Lower lobe of right lung (tissue), 2 donors: ENCODE data around the gene HACD4. TPM values are rescaled to one million over a fixed set of nuclear protein-coding genes. Genes with fewer than 3 reads are reported as not detected.

Experiments used
- ATAC-seq, 2 donors: fragments of 200-7000 bp; cut with Tn5 transposase; one replicate each; pipeline ENCODE4 v1.9.1; 2020 to 2022; ENCODE audit warnings: mild to moderate bottlenecking in 2 of 2, moderate library complexity in 2 of 2
- DNase-seq: peaks from one replicate; pipeline ENCODE4 v3.0.0-alpha.2; 2020
- H3K27ac ChIP-seq: fragments of 200-600 bp; one replicate; pipeline ENCODE4 v1.8.0; 2022
- H3K27me3 ChIP-seq: fragments of 200-600 bp; one replicate; pipeline ENCODE4 v1.8.0; 2022; ENCODE audit warnings: low read depth
- H3K36me3 ChIP-seq: fragments of 200-600 bp; one replicate; pipeline ENCODE4 v1.8.0; 2022; ENCODE audit warnings: mild to moderate bottlenecking
- H3K4me1 ChIP-seq: fragments of 200-600 bp; one replicate; pipeline ENCODE4 v1.8.0; 2022
- H3K4me3 ChIP-seq: fragments of 200-600 bp; one replicate; pipeline ENCODE4 v1.8.0; 2022; ENCODE audit warnings: mild to moderate bottlenecking
- H3K9me3 ChIP-seq: fragments of 200-600 bp; one replicate; pipeline ENCODE4 v1.8.0; 2022
- intact Hi-C: fragments of 100-400 bp; cut with DNase I; formaldehyde crosslinking; loops from one replicate; pipeline ENCODE4 v1.11.0; 2022
- total RNA-seq: library from RNA; stranded (reverse); fragmentation: NEBNext Ultra II Directional; extraction: Animal tissue kit (Norgen Biotek cat#: 25700); gene quantifications from one replicate; pipeline ENCODE4 v1.2.1, GENCODE V29; 2021
- TF ChIP-seq, protein P1 (sequence below): fragments of 200-600 bp; IDR thresholded peaks from one replicate; pipeline ENCODE4 v1.8.0; 2022; ENCODE audit warnings: antibody characterized with exemption, mild to moderate bottlenecking
- donor health status: DM: no; HTN: yes; CAD: no; lungs with severe emphysema.

The HACD4 gene
- total RNA-seq, 1 donor from 2014 or later = 13.5 TPM

DNA sequence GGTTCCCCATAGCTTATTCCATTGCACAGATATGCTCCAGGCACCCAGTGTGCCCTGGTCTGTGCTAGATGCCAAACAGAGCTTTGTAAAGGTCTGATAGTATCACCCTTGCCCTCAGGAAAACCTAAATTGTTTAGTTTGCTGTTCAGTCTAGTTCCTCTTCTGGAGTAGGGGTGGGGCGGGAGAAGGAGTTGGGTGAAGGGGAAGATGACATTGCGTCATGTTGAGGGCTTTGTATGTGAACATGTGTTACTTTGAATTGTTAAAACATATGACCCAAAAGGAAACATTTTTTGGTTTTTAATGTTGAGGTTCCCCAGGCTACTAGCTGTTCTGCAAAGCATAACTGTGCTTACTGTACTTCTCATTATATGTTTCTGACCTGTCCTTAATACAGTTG, 40.6 kb downstream of the HACD4 start:
- ATAC-seq = peak; percentile 79 to 87
- H3K27ac ChIP-seq = peak overlapping the region; percentile 54

DNA sequence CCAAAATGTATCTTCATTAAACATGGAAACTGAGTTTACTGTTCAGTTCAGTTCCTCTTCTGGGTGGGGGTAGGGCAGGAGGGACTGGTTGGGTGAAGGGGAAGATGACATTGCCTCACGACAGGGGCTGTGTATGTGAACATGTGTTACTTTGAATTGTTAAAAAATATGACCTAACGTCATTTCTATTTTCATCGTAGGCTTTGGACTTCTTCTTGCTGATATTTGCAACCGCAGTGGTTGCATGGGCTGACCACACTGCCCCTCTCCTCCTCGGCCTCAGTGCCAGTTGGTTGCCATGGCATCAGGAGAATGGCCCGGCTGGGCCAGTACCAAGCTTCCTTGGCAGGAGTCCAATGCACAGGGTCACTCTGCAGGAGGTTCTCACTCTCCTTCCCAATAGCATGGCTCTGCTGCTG, 41.5 kb downstream of the HACD4 start:
- TF ChIP-seq, protein P1, sequence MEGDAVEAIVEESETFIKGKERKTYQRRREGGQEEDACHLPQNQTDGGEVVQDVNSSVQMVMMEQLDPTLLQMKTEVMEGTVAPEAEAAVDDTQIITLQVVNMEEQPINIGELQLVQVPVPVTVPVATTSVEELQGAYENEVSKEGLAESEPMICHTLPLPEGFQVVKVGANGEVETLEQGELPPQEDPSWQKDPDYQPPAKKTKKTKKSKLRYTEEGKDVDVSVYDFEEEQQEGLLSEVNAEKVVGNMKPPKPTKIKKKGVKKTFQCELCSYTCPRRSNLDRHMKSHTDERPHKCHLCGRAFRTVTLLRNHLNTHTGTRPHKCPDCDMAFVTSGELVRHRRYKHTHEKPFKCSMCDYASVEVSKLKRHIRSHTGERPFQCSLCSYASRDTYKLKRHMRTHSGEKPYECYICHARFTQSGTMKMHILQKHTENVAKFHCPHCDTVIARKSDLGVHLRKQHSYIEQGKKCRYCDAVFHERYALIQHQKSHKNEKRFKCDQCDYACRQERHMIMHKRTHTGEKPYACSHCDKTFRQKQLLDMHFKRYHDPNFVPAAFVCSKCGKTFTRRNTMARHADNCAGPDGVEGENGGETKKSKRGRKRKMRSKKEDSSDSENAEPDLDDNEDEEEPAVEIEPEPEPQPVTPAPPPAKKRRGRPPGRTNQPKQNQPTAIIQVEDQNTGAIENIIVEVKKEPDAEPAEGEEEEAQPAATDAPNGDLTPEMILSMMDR = no peak
- ATAC-seq (peak; percentile 64 to 87), DNase-seq (peak; percentile 79)
- Histone ChIP-seq H3K36me3 (peaks cover 3% of the 10 kb centered on the region), H3K27me3 (no peaks in the 10 kb centered on the region), H3K4me1 (peaks cover 11% of the 10 kb centered on the region), H3K27ac (peak overlapping the region; percentile 54), H3K9me3 (no peaks in the 10 kb centered on the region), H3K4me3 (no peak overlapping the region)
- intact Hi-C loops = no loop called here

More for the DNA sequence above, 40.6 kb downstream of the HACD4 start:
- Histone ChIP-seq H3K9me3 (no peaks in the 10 kb centered on the region), H3K27me3 (no peaks in the 10 kb centered on the region), H3K4me1 (peaks cover 11% of the 10 kb centered on the region), H3K36me3 (peaks cover 3% of the 10 kb centered on the region), H3K4me3 (no peak overlapping the region)
- intact Hi-C loops = no loop called here
- DNase-seq = peak; percentile 49
- TF ChIP-seq, protein P1 = no peak

DNA sequence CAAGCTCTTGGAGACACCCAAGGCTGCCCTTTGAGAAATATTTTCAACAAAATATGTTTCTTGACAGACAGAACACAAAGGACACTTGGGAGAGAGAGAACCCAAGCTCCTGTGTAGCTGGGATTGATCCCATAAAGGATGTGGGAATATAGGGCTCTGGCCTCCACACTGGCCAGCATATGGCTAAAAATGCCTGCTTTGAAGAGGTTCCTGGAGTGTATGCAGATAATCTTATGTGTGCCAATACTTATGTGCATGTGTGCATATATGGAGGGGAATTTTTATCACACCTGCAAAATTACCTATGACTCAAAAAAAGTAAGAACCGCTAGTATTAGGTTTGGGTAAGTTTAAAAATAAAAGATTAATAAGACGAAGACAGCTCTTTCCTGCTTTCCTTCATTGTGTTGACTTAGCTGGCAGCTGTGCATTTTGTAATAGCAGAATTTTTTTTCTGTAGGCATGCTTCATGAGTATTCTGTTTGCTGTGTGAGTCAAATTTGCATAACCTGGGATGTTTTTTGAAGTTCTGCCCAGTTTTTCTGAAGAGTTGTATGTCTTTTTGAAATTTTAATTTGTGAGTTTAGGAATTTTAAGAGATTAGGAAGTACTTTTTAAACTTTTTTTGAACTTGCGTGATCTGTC, 42.6 kb downstream of the HACD4 start:
- intact Hi-C loops = no loop called here
- TF ChIP-seq, protein P1 = no peak

DNA sequence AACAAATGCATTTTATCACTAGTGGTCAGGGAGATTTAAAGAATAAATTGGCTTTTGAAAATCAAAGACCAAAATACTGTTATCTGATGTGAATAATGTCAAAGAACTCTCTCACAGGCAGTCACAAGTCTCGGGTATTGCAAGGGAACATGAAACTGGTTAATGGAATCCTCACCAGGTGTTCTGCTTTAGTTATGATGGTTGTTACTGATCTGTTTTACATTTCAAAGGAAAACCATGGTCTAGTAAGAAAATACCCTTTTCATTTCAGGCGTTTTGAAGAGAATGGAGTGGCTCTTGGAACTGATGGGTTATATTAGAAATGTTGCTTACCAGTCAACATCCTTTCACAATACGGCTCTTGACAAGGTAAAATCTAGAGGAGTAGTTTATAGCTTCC, 43.4 kb downstream of the HACD4 start:
- ATAC-seq (no peak), DNase-seq (no peak)
- Histone ChIP-seq H3K27ac (no peak overlapping the region), H3K9me3 (no peaks in the 10 kb centered on the region), H3K36me3 (peaks cover 3% of the 10 kb centered on the region), H3K27me3 (no peaks in the 10 kb centered on the region), H3K4me3 (no peak overlapping the region), H3K4me1 (peaks cover 11% of the 10 kb centered on the region)
- intact Hi-C loops = no loop called here
- TF ChIP-seq, protein P1 = no peak

More for the DNA sequence above, 42.6 kb downstream of the HACD4 start:
- ATAC-seq (no peak), DNase-seq (no peak)
- peaks cover 11% of the 10 kb centered on the region for H3K4me1 ChIP-seq
- no peak overlapping the region for H3K27ac ChIP-seq
- no peak overlapping the region for H3K4me3 ChIP-seq
- no peaks in the 10 kb centered on the region for H3K9me3 ChIP-seq
- H3K27me3 ChIP-seq = no peaks in the 10 kb centered on the region
- H3K36me3 ChIP-seq = peaks cover 3% of the 10 kb centered on the region

DNA sequence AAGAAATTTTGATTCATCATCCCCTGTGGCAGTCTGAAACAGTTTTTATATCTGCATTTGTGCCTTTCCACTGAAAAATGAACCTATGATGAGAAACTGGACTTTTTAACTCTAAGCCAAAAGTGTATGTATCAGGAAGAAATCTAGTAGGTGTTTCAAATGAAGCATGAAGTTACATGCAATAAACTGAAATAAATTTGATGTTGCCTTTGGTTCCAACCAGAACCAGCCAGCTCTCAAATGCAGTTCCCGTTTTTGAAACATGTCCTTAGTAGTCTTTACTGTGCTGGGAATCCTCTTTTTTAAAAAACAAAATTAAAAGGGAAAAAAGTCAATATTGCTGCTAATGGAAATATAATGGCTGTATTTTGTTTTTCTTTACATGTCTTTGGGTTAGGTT, 43.9 kb downstream of the HACD4 start:
- H3K36me3 ChIP-seq = peaks cover 3% of the 10 kb centered on the region
- ATAC-seq = no peak
- H3K4me1 ChIP-seq = peaks cover 11% of the 10 kb centered on the region
- no peak for DNase-seq
- intact Hi-C loops = no loop called here
- no peak overlapping the region for H3K4me3 ChIP-seq
- no peak overlapping the region for H3K27ac ChIP-seq
- H3K27me3 ChIP-seq = no peaks in the 10 kb centered on the region
- TF ChIP-seq, protein P1 = no peak
- no peaks in the 10 kb centered on the region for H3K9me3 ChIP-seq
